Neural crest cell (in vitro differentiated cells): Measurements from ENCODE around the gene METAP2. TPM values are rescaled to one million over a fixed set of nuclear protein-coding genes. Genes with fewer than 3 reads are reported as not detected.

Experiments
- DNase-seq: peaks from one replicate; pipeline ENCODE4 v3.0.0; 2021; ENCODE audit warnings: low read depth, mixed read lengths, low spot score
- H3K27ac Mint-ChIP-seq: one replicate; pipeline ENCODE4 v1.8.0; 2021; ENCODE audit warnings: mild to moderate bottlenecking, mixed read lengths; ENCODE audit not compliant: unreplicated experiment
- H3K27me3 Mint-ChIP-seq: 2 replicates; pipeline ENCODE4 v1.8.0; 2021; ENCODE audit warnings: low read depth, mild to moderate bottlenecking, mixed read lengths
- H3K36me3 Mint-ChIP-seq: 2 replicates; pipeline ENCODE4 v1.8.0; 2021; ENCODE audit warnings: low read depth, mild to moderate bottlenecking, mixed read lengths
- H3K4me1 Mint-ChIP-seq: 2 replicates; pipeline ENCODE4 v1.8.0; 2021; ENCODE audit warnings: mixed read lengths
- H3K4me3 Mint-ChIP-seq: one replicate; pipeline ENCODE4 v1.8.0; 2021; ENCODE audit warnings: mild to moderate bottlenecking, mixed read lengths
- H3K9me3 Mint-ChIP-seq: 2 replicates; pipeline ENCODE4 v1.8.0; 2021; ENCODE audit warnings: mixed read lengths
- CTCF ChIP-seq: fragments of 200-600 bp; sonication (generic); conservative IDR thresholded peaks from 2 replicates; pipeline ENCODE4 v1.5.0; 2021; ENCODE audit warnings: antibody characterized with exemption, mild to moderate bottlenecking
- total RNA-seq: library from RNA; stranded (reverse); gene quantifications from 2 replicates; pipeline ENCODE4 v1.2.1, GENCODE V29; 2021

METAP2 gene
- total RNA-seq, 1 donor from 2014 or later = 99.6 TPM

- Mint-ChIP-seq H3K36me3 (peaks cover 2% of the 10 kb centered on the region), H3K27ac (peak within 1 kb of the TSS; percentile 81), H3K9me3 (peaks cover 6% of the 10 kb centered on the region), H3K27me3 (peaks cover 60% of the 10 kb centered on the region), H3K4me1 (peaks cover 40% of the 10 kb centered on the region), H3K4me3 (peak within 1 kb of the TSS; percentile 88)
- no peak for TF ChIP-seq CTCF
- DNase-seq = peak; percentile 29
Observed at GRCh38 chr12:95551305-95551704, 77.4 kb downstream of the METAP2 start, which contains the start of gene USP44. TSS of gene USP44 (minus strand) at chr12:95551476. CDS start at chr12:95534256, 17,220 bp downstream.

- no peak for DNase-seq
- no peak for TF ChIP-seq CTCF
- Mint-ChIP-seq H3K27me3 (peaks cover 52% of the 10 kb centered on the region), H3K4me3 (peak overlapping the region; percentile 88), H3K27ac (no peak overlapping the region), H3K4me1 (peaks cover 35% of the 10 kb centered on the region), H3K36me3 (peaks cover 2% of the 10 kb centered on the region), H3K9me3 (peaks cover 6% of the 10 kb centered on the region)
Observed at GRCh38 chr12:95551913-95552516, 78.1 kb downstream of the METAP2 start.

- H3K27ac Mint-ChIP-seq = no peak overlapping the region
- H3K4me3 Mint-ChIP-seq = peak overlapping the region; percentile 54
- peaks cover 42% of the 10 kb centered on the region for H3K27me3 Mint-ChIP-seq
- peaks cover 2% of the 10 kb centered on the region for H3K36me3 Mint-ChIP-seq
- H3K9me3 Mint-ChIP-seq = peaks cover 6% of the 10 kb centered on the region
- DNase-seq = no peak
- H3K4me1 Mint-ChIP-seq = peaks cover 27% of the 10 kb centered on the region
- TF ChIP-seq CTCF = no peak
Observed at GRCh38 chr12:95553197-95553943, 79.4 kb downstream of the METAP2 start.

- Mint-ChIP-seq H3K4me1 (peaks cover 21% of the 10 kb centered on the region), H3K4me3 (no peak overlapping the region), H3K27ac (no peak overlapping the region), H3K36me3 (peaks cover under 1% of the 10 kb centered on the region), H3K9me3 (peaks cover under 1% of the 10 kb centered on the region), H3K27me3 (peaks cover 35% of the 10 kb centered on the region)
- TF ChIP-seq CTCF = no peak
- DNase-seq = no peak
Observed at GRCh38 chr12:95554532-95555071, 80.7 kb downstream of the METAP2 start.

GRCh38 chr12:95557625-95558024, 83.7 kb downstream of the METAP2 start:
- TF ChIP-seq CTCF = no peak
- H3K36me3 Mint-ChIP-seq = no peaks in the 10 kb centered on the region
- no peak overlapping the region for H3K4me3 Mint-ChIP-seq
- no peak overlapping the region for H3K27ac Mint-ChIP-seq
- H3K27me3 Mint-ChIP-seq = peaks cover 10% of the 10 kb centered on the region
- DNase-seq = no peak
- no peaks in the 10 kb centered on the region for H3K4me1 Mint-ChIP-seq
- H3K9me3 Mint-ChIP-seq = no peaks in the 10 kb centered on the region

Other genes starting within 250 kb of the METAP2 start
- gene USP44, start 77.3 kb downstream of the METAP2 start, total RNA-seq = 15.5 and 20.0 TPM in 2 replicates